ENCODE data around the gene DHCR7.

DNA sequence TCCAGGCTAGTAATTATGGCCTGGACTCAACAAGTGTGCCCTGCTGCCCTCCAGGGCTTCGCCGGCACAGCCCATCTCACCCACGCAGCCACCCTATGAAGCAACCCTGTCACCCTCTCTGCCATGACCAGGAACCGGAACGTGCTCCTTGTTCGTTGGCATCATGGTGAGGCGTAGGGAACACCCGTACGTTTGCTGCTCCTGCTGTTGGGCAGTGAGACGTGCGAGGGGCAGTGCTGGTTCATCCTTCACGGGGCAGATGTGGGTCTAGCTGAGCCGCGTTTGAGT lies 25.5 kb upstream of the DHCR7 start:
- TF ChIP-seq, protein P1, sequence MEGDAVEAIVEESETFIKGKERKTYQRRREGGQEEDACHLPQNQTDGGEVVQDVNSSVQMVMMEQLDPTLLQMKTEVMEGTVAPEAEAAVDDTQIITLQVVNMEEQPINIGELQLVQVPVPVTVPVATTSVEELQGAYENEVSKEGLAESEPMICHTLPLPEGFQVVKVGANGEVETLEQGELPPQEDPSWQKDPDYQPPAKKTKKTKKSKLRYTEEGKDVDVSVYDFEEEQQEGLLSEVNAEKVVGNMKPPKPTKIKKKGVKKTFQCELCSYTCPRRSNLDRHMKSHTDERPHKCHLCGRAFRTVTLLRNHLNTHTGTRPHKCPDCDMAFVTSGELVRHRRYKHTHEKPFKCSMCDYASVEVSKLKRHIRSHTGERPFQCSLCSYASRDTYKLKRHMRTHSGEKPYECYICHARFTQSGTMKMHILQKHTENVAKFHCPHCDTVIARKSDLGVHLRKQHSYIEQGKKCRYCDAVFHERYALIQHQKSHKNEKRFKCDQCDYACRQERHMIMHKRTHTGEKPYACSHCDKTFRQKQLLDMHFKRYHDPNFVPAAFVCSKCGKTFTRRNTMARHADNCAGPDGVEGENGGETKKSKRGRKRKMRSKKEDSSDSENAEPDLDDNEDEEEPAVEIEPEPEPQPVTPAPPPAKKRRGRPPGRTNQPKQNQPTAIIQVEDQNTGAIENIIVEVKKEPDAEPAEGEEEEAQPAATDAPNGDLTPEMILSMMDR (IDR thresholded peaks at IDR 0.05), result no peak
- TF ChIP-seq EZH2 (IDR thresholded peaks at IDR 0.05) (no peak), EZH2phosphoT487 (IDR thresholded peaks at IDR 0.05) (no peak)
